NCI-H82 (cell line): ENCODE measurements around the gene EML5.
A peak's percentile ranks its signal among the peaks of the same experiment; 100 is the strongest.

Experiments used
- DNase-seq: peaks from one replicate; lab custom pipeline; 2025; lab: John Stamatoyannopoulos, UW

Gene EML5

GRCh38 chr14:88616697-88617096 lies 176.1 kb downstream of the EML5 start:
- no peak for DNase-seq

GRCh38 chr14:88614218-88614907 lies 178.4 kb downstream of the EML5 start:
- no peak for DNase-seq

- no peak for DNase-seq
These were observed 179.2 kb downstream of the EML5 start for GRCh38 chr14:88613552-88614010.

GRCh38 chr14:88612981-88613380 lies 179.8 kb downstream of the EML5 start:
- no peak for DNase-seq

- DNase-seq, result no peak
These were observed 180.9 kb downstream of the EML5 start for GRCh38 chr14:88611878-88612277.

- DNase-seq, result no peak
These were observed 184.9 kb downstream of the EML5 start for GRCh38 chr14:88607829-88608228.

GRCh38 chr14:88605594-88605993 lies 187.2 kb downstream of the EML5 start:
- no peak for DNase-seq

GRCh38 chr14:88604212-88604611 lies 188.5 kb downstream of the EML5 start:
- DNase-seq, result peak; percentile 14

- no peak for DNase-seq
These were observed 192.9 kb downstream of the EML5 start for GRCh38 chr14:88599761-88600439.

- DNase-seq, result no peak
These were observed 193.4 kb downstream of the EML5 start for GRCh38 chr14:88599326-88599725.

GRCh38 chr14:88598097-88598675 lies 194.6 kb downstream of the EML5 start:
- DNase-seq, result no peak

- DNase-seq, result no peak
These were observed 195.2 kb downstream of the EML5 start for GRCh38 chr14:88597601-88598000.

- DNase-seq, result no peak
These were observed 195.7 kb downstream of the EML5 start for GRCh38 chr14:88597038-88597437.

GRCh38 chr14:88592031-88592430 lies 200.7 kb downstream of the EML5 start:
- no peak for DNase-seq

- DNase-seq, result peak; percentile 5
These were observed 202.6 kb downstream of the EML5 start for GRCh38 chr14:88590173-88590572.

- DNase-seq, result no peak
These were observed 204.7 kb downstream of the EML5 start for GRCh38 chr14:88588081-88588480.

- DNase-seq, result no peak
These were observed 208.3 kb downstream of the EML5 start for GRCh38 chr14:88584451-88584850.

- DNase-seq, result no peak
These were observed 216.5 kb downstream of the EML5 start for GRCh38 chr14:88576222-88576621.

- DNase-seq, result no peak
These were observed 220.6 kb downstream of the EML5 start for GRCh38 chr14:88572117-88572516.

- no peak for DNase-seq
These were observed 224.6 kb downstream of the EML5 start for GRCh38 chr14:88568196-88568595.

- no peak for DNase-seq
These were observed 227.3 kb downstream of the EML5 start for GRCh38 chr14:88565427-88565826.

- peak; percentile 24 for DNase-seq
These were observed 228.9 kb downstream of the EML5 start for GRCh38 chr14:88563845-88564244.
